GM18498 (cell line): ENCODE results near the gene STRN4.
"Not testable (repeated sequence)": the region's sequence is repeated elsewhere in the genome, so short reads cannot be mapped to it uniquely, and the experiment has no call there.

Experiments used
- ATAC-seq: cut with Tn5 transposase; IDR thresholded peaks from one replicate; pipeline ENCODE4 v1.9.1; 2021; ENCODE audit warnings: mild to moderate bottlenecking, moderate library complexity; ENCODE audit not compliant: unreplicated experiment

The STRN4 gene

GRCh38 chr19:46715975-46716671 lies 30.1 kb downstream of the STRN4 start:
- no peak for ATAC-seq

- ATAC-seq = no peak
Measured at GRCh38 chr19:46715620-46715974, 30.7 kb downstream of the STRN4 start.

GRCh38 chr19:46714444-46715106 lies 31.7 kb downstream of the STRN4 start:
- no peak for ATAC-seq

GRCh38 chr19:46713781-46714443 lies 32.3 kb downstream of the STRN4 start:
- ATAC-seq = no peak

GRCh38 chr19:46712768-46713338 lies 33.4 kb downstream of the STRN4 start:
- not testable (repeated sequence) for ATAC-seq

GRCh38 chr19:46710687-46711086 lies 35.6 kb downstream of the STRN4 start:
- ATAC-seq = no peak

- ATAC-seq = no peak
Measured at GRCh38 chr19:46704379-46705076, 41.7 kb downstream of the STRN4 start.

GRCh38 chr19:46700704-46701103 lies 45.5 kb downstream of the STRN4 start:
- ATAC-seq = no peak

GRCh38 chr19:46698395-46699321 lies 47.6 kb downstream of the STRN4 start:
- no peak for ATAC-seq

- no peak for ATAC-seq
Measured at GRCh38 chr19:46697204-46697960, 48.9 kb downstream of the STRN4 start.

- ATAC-seq = no peak
Measured at GRCh38 chr19:46696866-46697203, 49.4 kb downstream of the STRN4 start.

GRCh38 chr19:46696052-46696451 lies 50.2 kb downstream of the STRN4 start:
- ATAC-seq = no peak

- no peak for ATAC-seq
Measured at GRCh38 chr19:46693760-46694159, 52.5 kb downstream of the STRN4 start.

- no peak for ATAC-seq
Measured at GRCh38 chr19:46692918-46693722, 53.1 kb downstream of the STRN4 start.

- no peak for ATAC-seq
Measured at GRCh38 chr19:46691948-46692347, 54.3 kb downstream of the STRN4 start.

GRCh38 chr19:46691104-46691503 lies 55.1 kb downstream of the STRN4 start:
- no peak for ATAC-seq

GRCh38 chr19:46689358-46689757 lies 56.9 kb downstream of the STRN4 start:
- no peak for ATAC-seq

GRCh38 chr19:46687438-46688145 lies 58.7 kb downstream of the STRN4 start:
- ATAC-seq = no peak
